K562 (cell line): ENCODE data around the gene ZNF574. TPM values are rescaled to one million over a fixed set of nuclear protein-coding genes. Genes with fewer than 3 reads are reported as not detected.

ENCODE experiments used
- ATAC-seq: fragments of 200-7000 bp; cut with Tn5 transposase; 3 replicates; pipeline ENCODE4 v1.9.1; 2020; ENCODE audit warnings: moderate library complexity
- BruUV-seq: library from RNA; stranded (reverse); fragments of 400-500 nt; replicated peaks from 2 replicates; lab custom pipeline; 2021; lab: Mats Ljungman, UMichigan
- CTCF ChIA-PET: fragments of 300-600 bp; formaldehyde crosslinking; extraction: SDS; loops from one replicate; lab custom pipeline; 2021; ENCODE audit warnings: low intra/inter-chr PET ratio; lab: Yijun Ruan, JAX
- POLR2A ChIA-PET: fragments of 300-600, 350-650 bp; sonication (Branson Sonifier 250); formaldehyde crosslinking; extraction: SDS; loops from one replicate; lab custom pipeline; 2021; ENCODE audit warnings: antibody characterized with exemption, inconsistent platforms; lab: Yijun Ruan, JAX
- DNase-seq, 4 experiments: peaks; one replicate each; pipeline versions ENCODE4 v3.0.0 to v3.0.0-alpha.2; 2011 to 2018; ENCODE audit warnings: low spot score in 3 of 4, mixed read lengths in 3 of 4; ENCODE audit errors: extremely low read depth in 1 of 4
- FAIRE-seq: peaks from 2 replicates; lab custom pipeline; 2011; peaks lifted over from hg19 to GRCh38; lab: Jason Lieb, UNC
- H2AFZ ChIP-seq: 2 replicates; pipeline ENCODE4 v1.6.0; 2011; ENCODE audit warnings: low read depth, low read length, control low read depth, inconsistent platforms
- H3K27ac ChIP-seq: fragments of 200-600 bp; 3 replicates; pipeline ENCODE4 v1.8.0; 2011; ENCODE audit warnings: low read depth, mild to moderate bottlenecking, control low read depth, inconsistent platforms, low read length, moderate library complexity, mixed read lengths; ENCODE audit errors: extremely low read depth
- H3K27me3 ChIP-seq, 2 experiments: fragments of 300-600 bp in 1 of 2; 2 replicates in 1 of 2; 3 replicates in 1 of 2; pipeline versions ENCODE4 v1.6.0 to v1.8.0; 2011; ENCODE audit warnings: inconsistent platforms in 2 of 2, low read length in 2 of 2, mild to moderate bottlenecking in 1 of 2, mixed read lengths in 1 of 2, moderate library complexity in 1 of 2; ENCODE audit not compliant: control insufficient read depth in 2 of 2, insufficient read depth in 2 of 2
- H3K36me3 ChIP-seq: fragments of 300-600 bp; 3 replicates; pipeline ENCODE4 v1.8.0; 2011; ENCODE audit warnings: mild to moderate bottlenecking, low read length, inconsistent platforms; ENCODE audit not compliant: control insufficient read depth, insufficient read depth
- H3K4me1 ChIP-seq, 2 experiments: fragments of 200-600 bp in 1 of 2; replicated peaks in 1 of 2; 2 replicates in 1 of 2; 3 replicates in 1 of 2; pipeline versions ENCODE4 v1.5.1 to v1.8.0; 2011; ENCODE audit warnings: inconsistent platforms in 2 of 2, low read length in 2 of 2, mild to moderate bottlenecking in 1 of 2, mixed read lengths in 1 of 2, moderate library complexity in 1 of 2; ENCODE audit not compliant: control insufficient read depth in 2 of 2, insufficient read depth in 2 of 2
- H3K4me2 ChIP-seq: 2 replicates; pipeline ENCODE4 v1.6.1; 2011; ENCODE audit warnings: low read length, control low read depth, inconsistent platforms, mixed read lengths; ENCODE audit not compliant: insufficient read depth
- H3K4me3 ChIP-seq: fragments of 200-600 bp; sonication (generic), shearing (Covaris generic); 2 replicates; pipeline ENCODE4 v1.5.1; 2016; ENCODE audit warnings: control low read depth, inconsistent platforms
- H3K79me2 ChIP-seq: fragments of 200-600 bp; 3 replicates; pipeline ENCODE4 v1.8.0; 2011; ENCODE audit warnings: low read length, inconsistent platforms; ENCODE audit not compliant: control insufficient read depth, insufficient read depth
- H3K9ac ChIP-seq, 2 experiments: 2 replicates each; pipeline versions ENCODE4 v1.6.0 to v1.6.1; 2011; ENCODE audit warnings: low read depth in 2 of 2, low read length in 2 of 2, control low read depth in 1 of 2, inconsistent platforms in 1 of 2, mild to moderate bottlenecking in 1 of 2, mixed read lengths in 1 of 2; ENCODE audit not compliant: insufficient read depth in 1 of 2
- H3K9me1 ChIP-seq: one replicate; pipeline ENCODE4 v1.6.0; 2011; ENCODE audit warnings: inconsistent platforms, mild to moderate bottlenecking, low read length, moderate library complexity; ENCODE audit not compliant: control insufficient read depth, insufficient read depth
- H3K9me3 ChIP-seq: replicated peaks from 2 replicates; pipeline ENCODE4 v1.5.1; 2011; ENCODE audit warnings: low read depth, low read length, inconsistent platforms; ENCODE audit not compliant: control insufficient read depth, insufficient read depth
- H4K20me1 ChIP-seq: replicated peaks from 2 replicates; pipeline ENCODE4 v1.6.1; 2011; ENCODE audit warnings: low read length, inconsistent platforms, mixed read lengths; ENCODE audit not compliant: control insufficient read depth, insufficient read depth
- EP400 ChIP-seq: fragments of 450-650 bp; IDR thresholded peaks from 2 replicates; pipeline ENCODE4 v1.6.1; 2017; ENCODE audit warnings: antibody characterized with exemption, mild to moderate bottlenecking, moderate library complexity
- HMG20A ChIP-seq: fragments of 450-650 bp; formaldehyde crosslinking; conservative IDR thresholded peaks from 2 replicates; pipeline ENCODE4 v1.4.0; 2020; ENCODE audit warnings: mild to moderate bottlenecking, mixed read lengths
- MLX ChIP-seq, 2 experiments: fragments of 450-650 bp in 1 of 2; sonication (generic) in 1 of 2; formaldehyde crosslinking; conservative IDR thresholded peaks; 2 replicates each; pipeline versions ENCODE4 v1.4.0 to v1.8.1; 2020 to 2022; ENCODE audit warnings: mild to moderate bottlenecking in 1 of 2, missing genetic modification reagents in 1 of 2
- PCBP1 ChIP-seq: fragments of 200-400 bp; formaldehyde crosslinking; IDR thresholded peaks from 2 replicates; pipeline ENCODE4 v1.6.1; 2018; ENCODE audit warnings: mild to moderate bottlenecking, low read depth, low read length; ENCODE audit not compliant: poor library complexity, severe bottlenecking
- RCOR1 ChIP-seq, 2 experiments: IDR thresholded peaks; 2 replicates each; pipeline ENCODE4 v1.6.1; 2012; ENCODE audit warnings: low read depth in 2 of 2, low read length in 2 of 2, borderline replicate concordance in 1 of 2, improper control_type of control experiment in 1 of 2
- ZEB2 ChIP-seq: fragments of 450-650 bp; IDR thresholded peaks from 2 replicates; pipeline ENCODE4 v1.6.1; 2016
- WGBS: fragments of 100-300 bp; shearing (Covaris generic); methylation state at CpG from one replicate; pipeline ENCODE4 v1.1.6; 2016; ENCODE audit warnings: low coverage, mixed read lengths; ENCODE audit not compliant: insufficient coverage; ENCODE audit errors: missing lambda C conversion rate; 5-methylcytosine and 5-hydroxymethylcytosine counted together
- in situ Hi-C: fragments of 300-500 bp; cut with MboI; formaldehyde crosslinking; loops from 4 replicates; pipeline ENCODE4 v1.15.0; 2018; ENCODE audit warnings: inconsistent platforms, mixed read lengths
- intact Hi-C: fragments of 100-400 bp; cut with micrococcal nuclease; formaldehyde crosslinking; loops from 2 replicates; pipeline ENCODE4 v1.14.2; 2022
- polyA plus RNA-seq, 8 experiments: library from polyadenylated mRNA; depleted of rRNA in 4 of 8; stranded (reverse) in 5 of 8; unstranded in 3 of 8; fragments of >200 nt; fragmentation: Nextera tagmentation in 2 of 8; fragmentation: Illumina TruSeq in 1 of 8; extraction: Ambion mirVana in 2 of 8; extraction: Trizol in 1 of 8; gene quantifications; 2 replicates each; pipeline versions ENCODE4 v1.2.1 to v1.2.3, GENCODE V29; 2011 to 2014; ENCODE audit warnings: inconsistent platforms in 1 of 8, missing spikeins in 1 of 8
- total RNA-seq, 7 experiments: library from RNA; depleted of rRNA in 6 of 7; stranded (reverse); fragments of >200 nt in 6 of 7; fragmentation: Illumina TruSeq in 2 of 7; extraction: Trizol in 2 of 7; gene quantifications; 2 replicates each; pipeline versions ENCODE4 v1.2.1 to v1.2.3, GENCODE V29; 2011 to 2021; ENCODE audit warnings: low replicate concordance in 1 of 7

ZNF574 gene
- total and polyA plus RNA-seq, 9 of the 15 experiments (the other 6 are each of a cell fraction or from before 2014, with no cell fraction given) = 0.24 to 20.7 (median 8.4) TPM

GRCh38 chr19:42115705-42116104 is 39.7 kb downstream of the ZNF574 start:
- Histone ChIP-seq H3K9me3 (no peaks in the 10 kb centered on the region), H3K27ac (no peak overlapping the region), H3K79me2 (no peaks in the 10 kb centered on the region), H3K27me3 (peaks cover 27 to 54% of the 10 kb centered on the region in 2 experiments), H2AFZ (no peak overlapping the region), H4K20me1 (peaks cover 10% of the 10 kb centered on the region; the same call in 1 of the 2 replicates), H3K36me3 (no peaks in the 10 kb centered on the region), H3K4me1 (no peaks in the 10 kb centered on the region; a peak in 1 of 5 replicates), H3K9me1 (no peaks in the 10 kb centered on the region), H3K4me2 (no peak overlapping the region), H3K4me3 (no peak overlapping the region), H3K9ac (no peak overlapping the region)
- ChIA-PET POLR2A (interaction anchor here (1.1 kb wide), 1 partner anchor 9 kb away, joined by 6 read pairs; no protein-coding TSS in a partner anchor), CTCF (no interaction called here)
- in situ Hi-C loops = loop anchor here (25.0 kb wide), 1 partner anchor 422 kb away; the partner anchor contains the start of gene CEACAM1
- TF ChIP-seq ZEB2 (no peak), PCBP1 (no peak), EP400 (no peak), HMG20A (CRISPR knock-in tag) (no peak), RCOR1 (IDR thresholded peaks at IDR 0.05; ENCODE audit: borderline replicate concordance in 1 of 2, low read depth in 2 of 2, low read length in 2 of 2) (no peak), MLX (CRISPR knock-in tag; conservative IDR thresholded peaks at IDR 0.05) (no peak)
- DNase-seq (no peak), FAIRE-seq (no peak), ATAC-seq (no peak)
- no TSS peak for BruUV-seq
- 6% methylated on average over 4 of the region's 4 CpGs for WGBS
- intact Hi-C loops = no loop called here
